H9 (cell line): ENCODE results near the gene CD7. TPM values are rescaled to one million over a fixed set of nuclear protein-coding genes. Genes with fewer than 3 reads are reported as not detected.

ENCODE experiments used
- DNase-seq: peaks from one replicate; pipeline ENCODE4 v3.0.0-alpha.2; 2017
- H2AFZ ChIP-seq: one replicate; pipeline ENCODE4 v1.6.1; 2013; ENCODE audit warnings: mild to moderate bottlenecking, low read length, control low read depth, moderate library complexity
- H2AK5ac ChIP-seq: 2 replicates; pipeline ENCODE4 v1.6.1; 2013; ENCODE audit warnings: low read length, control low read depth, mixed read lengths; ENCODE audit not compliant: insufficient read length
- H2BK120ac ChIP-seq: one replicate; pipeline ENCODE4 v1.6.1; 2013; ENCODE audit warnings: low read depth, mild to moderate bottlenecking, low read length, control low read depth, inconsistent platforms; ENCODE audit not compliant: poor library complexity, severe bottlenecking
- H2BK12ac ChIP-seq: 2 replicates; pipeline ENCODE4 v1.6.1; 2013; ENCODE audit warnings: low read length, control low read depth, mixed read lengths, low read depth; ENCODE audit not compliant: insufficient read length
- H2BK15ac ChIP-seq: 2 replicates; pipeline ENCODE4 v1.6.1; 2013; ENCODE audit warnings: low read depth, low read length, control low read depth
- H2BK20ac ChIP-seq: one replicate; pipeline ENCODE4 v1.6.1; 2013; ENCODE audit warnings: low read depth, mild to moderate bottlenecking, low read length, control low read depth, inconsistent platforms; ENCODE audit not compliant: poor library complexity, severe bottlenecking
- H2BK5ac ChIP-seq: 2 replicates; pipeline ENCODE4 v1.6.1; 2013; ENCODE audit warnings: low read length, control low read depth, mixed read lengths; ENCODE audit not compliant: insufficient read length
- H3K14ac ChIP-seq: 2 replicates; pipeline ENCODE4 v1.6.1; 2013; ENCODE audit warnings: low read length, control low read depth; ENCODE audit not compliant: insufficient read depth
- H3K18ac ChIP-seq: 2 replicates; pipeline ENCODE4 v1.6.1; 2013; ENCODE audit warnings: low read depth, mild to moderate bottlenecking, mixed read lengths, low read length, control low read depth; ENCODE audit not compliant: insufficient read length
- H3K23ac ChIP-seq: 2 replicates; pipeline ENCODE4 v1.6.1; 2013; ENCODE audit warnings: low read length, control low read depth, mixed read lengths, low read depth; ENCODE audit not compliant: insufficient read length
- H3K23me2 ChIP-seq: 2 replicates; pipeline ENCODE4 v1.6.1; 2013; ENCODE audit warnings: low read depth, mild to moderate bottlenecking, mixed read lengths, low read length, control low read depth; ENCODE audit not compliant: insufficient read length, poor library complexity, severe bottlenecking
- H3K27ac ChIP-seq: 2 replicates; pipeline ENCODE4 v1.5.1; 2013; ENCODE audit warnings: low read length, control low read depth, mixed read lengths, low read depth; ENCODE audit not compliant: insufficient read length
- H3K27me3 ChIP-seq: 2 replicates; pipeline ENCODE4 v1.6.1; 2013; ENCODE audit warnings: low read length, control low read depth, inconsistent platforms; ENCODE audit not compliant: insufficient read depth
- H3K4ac ChIP-seq: 2 replicates; pipeline ENCODE4 v1.6.1; 2013; ENCODE audit warnings: low read depth, mild to moderate bottlenecking, control low read depth, inconsistent platforms, low read length, moderate library complexity
- H3K4me1 ChIP-seq: 2 replicates; pipeline ENCODE4 v1.6.1; 2013; ENCODE audit warnings: low read length, control low read depth, inconsistent platforms; ENCODE audit not compliant: insufficient read depth
- H3K4me2 ChIP-seq: 2 replicates; pipeline ENCODE4 v1.6.1; 2013; ENCODE audit warnings: low read length, control low read depth, mixed read lengths; ENCODE audit not compliant: insufficient read length, insufficient read depth
- H3K56ac ChIP-seq: 2 replicates; pipeline ENCODE4 v1.6.1; 2013; ENCODE audit warnings: low read depth, mild to moderate bottlenecking, mixed read lengths, low read length, control low read depth; ENCODE audit not compliant: insufficient read length
- H3K79me1 ChIP-seq: 2 replicates; pipeline ENCODE4 v1.6.1; 2013; ENCODE audit warnings: low read depth, mild to moderate bottlenecking, moderate library complexity, low read length, control low read depth, inconsistent platforms; ENCODE audit not compliant: insufficient read depth, poor library complexity, severe bottlenecking
- H3K79me2 ChIP-seq: 2 replicates; pipeline ENCODE4 v1.6.1; 2013; ENCODE audit warnings: low read length, control low read depth, inconsistent platforms; ENCODE audit not compliant: insufficient read depth
- H3K9ac ChIP-seq: 2 replicates; pipeline ENCODE4 v1.6.1; 2013; ENCODE audit warnings: low read length, control low read depth, mixed read lengths; ENCODE audit not compliant: insufficient read length; ENCODE audit errors: extremely low read depth
- H3K9me3 ChIP-seq: one replicate; pipeline ENCODE4 v1.6.1; 2013; ENCODE audit warnings: low read depth, low read length, inconsistent platforms; ENCODE audit not compliant: control insufficient read depth
- H3T11ph ChIP-seq: one replicate; pipeline ENCODE4 v1.6.1; 2013; ENCODE audit warnings: mild to moderate bottlenecking, low read length, control low read depth, inconsistent platforms
- H4K20me1 ChIP-seq: one replicate; pipeline ENCODE4 v1.6.1; 2013; ENCODE audit not compliant: control insufficient read depth, insufficient read length, insufficient read depth
- H4K5ac ChIP-seq: 2 replicates; pipeline ENCODE4 v1.6.1; 2013; ENCODE audit warnings: low read depth, mild to moderate bottlenecking, mixed read lengths, low read length, control low read depth; ENCODE audit not compliant: insufficient read length
- H4K8ac ChIP-seq: replicated peaks from 2 replicates; pipeline ENCODE4 v1.6.1; 2013; ENCODE audit warnings: low read length, control low read depth, mixed read lengths, low read depth; ENCODE audit not compliant: insufficient read length
- H4K91ac ChIP-seq: 2 replicates; pipeline ENCODE4 v1.6.1; 2013; ENCODE audit warnings: low read depth, mild to moderate bottlenecking, moderate library complexity, mixed read lengths, low read length, control low read depth; ENCODE audit not compliant: insufficient read length
- H3K27ac Mint-ChIP-seq, 3 experiments: 2 replicates in 2 of 3; 3 replicates in 1 of 3; pipeline ENCODE4 v1.8.0; 2020 to 2021; ENCODE audit warnings: mixed read lengths in 3 of 3, mild to moderate bottlenecking in 1 of 3, moderate library complexity in 1 of 3
- H3K27me3 Mint-ChIP-seq: 2 replicates; pipeline ENCODE4 v1.8.0; 2021; ENCODE audit warnings: low read depth, mild to moderate bottlenecking, moderate library complexity, mixed read lengths
- H3K36me3 Mint-ChIP-seq, 3 experiments: 2 replicates in 2 of 3; 3 replicates in 1 of 3; pipeline ENCODE4 v1.8.0; 2020 to 2021; ENCODE audit warnings: low read depth in 3 of 3, mixed read lengths in 3 of 3; ENCODE audit not compliant: insufficient read depth in 1 of 3
- H3K4me1 Mint-ChIP-seq, 2 experiments: 2 replicates each; pipeline ENCODE4 v1.8.0; 2020; ENCODE audit warnings: mixed read lengths in 2 of 2
- H3K4me3 Mint-ChIP-seq, 2 experiments: 2 replicates in 1 of 2; 3 replicates in 1 of 2; pipeline ENCODE4 v1.8.0; 2020 to 2021; ENCODE audit warnings: mild to moderate bottlenecking in 2 of 2, mixed read lengths in 2 of 2, moderate library complexity in 1 of 2
- H3K9me3 Mint-ChIP-seq, 2 experiments: 2 replicates in 1 of 2; 3 replicates in 1 of 2; pipeline ENCODE4 v1.8.0; 2020; ENCODE audit warnings: mild to moderate bottlenecking in 2 of 2, mixed read lengths in 2 of 2, moderate library complexity in 1 of 2
- WGBS: extraction: QIAGEN DNeasy Blood & Tissue Kit; methylation state at CpG from one replicate; pipeline ENCODE4 v1.1.7; 2013; ENCODE audit warnings: missing lambda C conversion rate, low lambda C conversion rate, mixed read lengths; ENCODE audit not compliant: insufficient read length; ENCODE audit errors: extremely low coverage; 5-methylcytosine and 5-hydroxymethylcytosine counted together
- total RNA-seq: library from RNA; stranded (reverse); gene quantifications from 2 replicates; pipeline ENCODE4 v1.2.1, GENCODE V29; 2021
- TF ChIP-seq, protein P1 (sequence below): fragments of 200-600 bp; sonication (generic); conservative IDR thresholded peaks from 3 replicates; pipeline ENCODE4 v1.8.0; 2021; ENCODE audit warnings: antibody characterized with exemption, mild to moderate bottlenecking

CD7 gene
- total RNA-seq, 1 experiment from 2014 or later = 0.35 TPM

DNA sequence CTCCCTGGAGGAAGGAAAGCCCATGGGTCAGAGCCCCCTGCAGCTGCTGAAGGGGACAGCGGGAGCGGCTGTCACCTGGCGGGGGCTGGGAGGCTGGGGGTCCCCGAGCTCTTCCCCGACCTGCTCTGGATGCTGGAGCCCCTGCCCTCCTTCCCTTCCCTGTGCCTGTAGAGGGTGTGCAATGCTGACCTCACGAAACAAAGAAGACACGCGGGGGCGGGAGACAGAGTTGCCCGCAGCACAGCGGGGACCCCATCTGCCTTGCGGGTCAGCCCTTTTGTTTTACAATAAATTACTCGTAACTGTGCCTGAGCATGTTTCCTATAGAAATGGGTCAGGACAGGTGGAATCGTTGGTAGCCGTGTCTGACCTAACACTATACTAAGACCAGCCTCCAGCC is 9.9 kb upstream of the CD7 start:
- WGBS = no CpG with 5 or more reads among the region's 15 CpGs
- H3K4me1 ChIP-seq = peaks cover 5% of the 10 kb centered on the region; the same call in 1 of the 2 replicates
- H3K27me3 Mint-ChIP-seq = peaks cover 46% of the 10 kb centered on the region
- H3K9me3 ChIP-seq = no peaks in the 10 kb centered on the region
- H3K18ac ChIP-seq = no peak overlapping the region
- no peak overlapping the region for H2AFZ ChIP-seq
- H2BK120ac ChIP-seq = no peak overlapping the region
- no peak overlapping the region for H2BK5ac ChIP-seq
- H3K4me2 ChIP-seq = no peak overlapping the region
- no peaks in the 10 kb centered on the region for H3K79me1 ChIP-seq
- H4K91ac ChIP-seq = no peak overlapping the region
- no peak overlapping the region for H4K5ac ChIP-seq
- no peak overlapping the region for H2BK15ac ChIP-seq
- no peaks in the 10 kb centered on the region; a peak in 1 of 7 replicates for H3K36me3 Mint-ChIP-seq
- H3K9me3 Mint-ChIP-seq = no peaks in the 10 kb centered on the region
- no peak for DNase-seq
- H3K9ac ChIP-seq = no peak overlapping the region
- H3K23me2 ChIP-seq = no peaks in the 10 kb centered on the region
- H4K8ac ChIP-seq = no peak overlapping the region
- no peak overlapping the region for H3K56ac ChIP-seq
- no peaks in the 10 kb centered on the region; the same call in 1 of the 2 replicates for H3K27me3 ChIP-seq
- H3K27ac ChIP-seq = no peak overlapping the region
- H3K79me2 ChIP-seq = no peaks in the 10 kb centered on the region
- H2BK12ac ChIP-seq = no peak overlapping the region
- no peak overlapping the region; the same call in 1 of the 2 replicates for H3K14ac ChIP-seq
- no peak overlapping the region for H2BK20ac ChIP-seq
- no peak overlapping the region for H3K27ac Mint-ChIP-seq
- no peak overlapping the region for H2AK5ac ChIP-seq
- TF ChIP-seq, protein P1, sequence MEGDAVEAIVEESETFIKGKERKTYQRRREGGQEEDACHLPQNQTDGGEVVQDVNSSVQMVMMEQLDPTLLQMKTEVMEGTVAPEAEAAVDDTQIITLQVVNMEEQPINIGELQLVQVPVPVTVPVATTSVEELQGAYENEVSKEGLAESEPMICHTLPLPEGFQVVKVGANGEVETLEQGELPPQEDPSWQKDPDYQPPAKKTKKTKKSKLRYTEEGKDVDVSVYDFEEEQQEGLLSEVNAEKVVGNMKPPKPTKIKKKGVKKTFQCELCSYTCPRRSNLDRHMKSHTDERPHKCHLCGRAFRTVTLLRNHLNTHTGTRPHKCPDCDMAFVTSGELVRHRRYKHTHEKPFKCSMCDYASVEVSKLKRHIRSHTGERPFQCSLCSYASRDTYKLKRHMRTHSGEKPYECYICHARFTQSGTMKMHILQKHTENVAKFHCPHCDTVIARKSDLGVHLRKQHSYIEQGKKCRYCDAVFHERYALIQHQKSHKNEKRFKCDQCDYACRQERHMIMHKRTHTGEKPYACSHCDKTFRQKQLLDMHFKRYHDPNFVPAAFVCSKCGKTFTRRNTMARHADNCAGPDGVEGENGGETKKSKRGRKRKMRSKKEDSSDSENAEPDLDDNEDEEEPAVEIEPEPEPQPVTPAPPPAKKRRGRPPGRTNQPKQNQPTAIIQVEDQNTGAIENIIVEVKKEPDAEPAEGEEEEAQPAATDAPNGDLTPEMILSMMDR = no peak
- peaks cover 16 to 30% of the 10 kb centered on the region in 2 experiments for H3K4me1 Mint-ChIP-seq
- H3K4me3 Mint-ChIP-seq = 0 out of 5 replicates have a peak overlapping the region, but pooled peaks of 1 of the 2 experiments have one; percentile 35
- no peak overlapping the region for H3K23ac ChIP-seq
- H3T11ph ChIP-seq = no peak overlapping the region
- no peak overlapping the region for H3K4ac ChIP-seq
- no peaks in the 10 kb centered on the region for H4K20me1 ChIP-seq
